ENCODE data around the gene SERINC1. TPM values are rescaled to one million over a fixed set of nuclear protein-coding genes. Genes with fewer than 3 reads are reported as not detected.

Gene SERINC1
- total and polyA plus RNA-seq, 2 of the 4 experiments (the other 2 are of a cell fraction), result 79.8 to 123 TPM

Small RNAs within 50 kb of the gene (microRNA-seq; reads per million reads assigned to microRNA genes)
- gene Z99129.1 (ENCODE audit: insufficient read depth, insufficient read length), result not detected

Small RNAs within 50 kb of the gene (small RNA-seq; reads per million reads assigned to genes)
- 0 reads per million in 5 experiments for gene Z99129.1

Other genes starting within 250 kb of the SERINC1 start
- 28.9 and 31.1 TPM in 2 replicates for gene HSF2, start 72.2 kb downstream of the SERINC1 start, total RNA-seq (2012; rRNA removed)
- 17.6 and 19.0 TPM in 2 replicates for gene HSF2, start 72.2 kb downstream of the SERINC1 start, polyA plus RNA-seq (2012; rRNA removed)
- 12.2 and 13.1 TPM in 2 replicates for gene PKIB, start 138.6 kb upstream of the SERINC1 start, total RNA-seq (2012; rRNA removed)
- gene PKIB, start 138.6 kb upstream of the SERINC1 start, polyA plus RNA-seq (2012; rRNA removed), result 5.6 and 6.3 TPM in 2 replicates